SK-N-SH treated with all-trans-retinoic acid at 6 μM for 48 hours (cell line): Measurements from ENCODE around the gene LCN12.

ENCODE experiments used
- ATAC-seq: fragments of 200-7000 bp; cut with Tn5 transposase; 3 replicates; pipeline ENCODE4 v1.9.1; 2020; ENCODE audit warnings: mild to moderate bottlenecking, moderate library complexity
- ARNTL ChIP-seq: fragments of 450-650 bp; formaldehyde crosslinking; IDR thresholded peaks from 2 replicates; pipeline ENCODE4 v1.5.0; 2020; ENCODE audit warnings: low read depth, mild to moderate bottlenecking, moderate library complexity, borderline replicate concordance
- BACH2 ChIP-seq: fragments of 250-450 bp; sonication (Bioruptor Pico); IDR thresholded peaks from 2 replicates; pipeline ENCODE4 v1.9.0; 2021; ENCODE audit warnings: mild to moderate bottlenecking, borderline replicate concordance
- CREB5 ChIP-seq: fragments of 250-450 bp; sonication (Bioruptor Pico); IDR thresholded peaks from 2 replicates; pipeline ENCODE4 v1.5.1; 2020; ENCODE audit warnings: low read depth, mild to moderate bottlenecking, moderate library complexity
- ESRRG ChIP-seq: fragments of 250-450 bp; sonication (Bioruptor Pico); IDR thresholded peaks from 2 replicates; pipeline ENCODE4 v1.6.1; 2021; ENCODE audit warnings: mild to moderate bottlenecking
- GLIS3 ChIP-seq: fragments of 250-450 bp; sonication (Bioruptor Pico); IDR thresholded peaks from 2 replicates; pipeline ENCODE4 v1.5.0; 2020; ENCODE audit warnings: mild to moderate bottlenecking, moderate library complexity
- ISL1 ChIP-seq: fragments of 250-450 bp; sonication (Bioruptor Pico); IDR thresholded peaks from 2 replicates; pipeline ENCODE4 v2.1.2; 2022; ENCODE audit warnings: mild to moderate bottlenecking, moderate library complexity
- PATZ1 ChIP-seq: fragments of 250-450 bp; sonication (Bioruptor Pico); IDR thresholded peaks from 2 replicates; pipeline ENCODE4 v1.8.0; 2020; ENCODE audit warnings: mild to moderate bottlenecking, moderate library complexity, borderline replicate concordance
- PPARA ChIP-seq: fragments of 250-450 bp; sonication (Bioruptor Pico); IDR thresholded peaks from 2 replicates; pipeline ENCODE4 v1.5.0; 2020; ENCODE audit warnings: mild to moderate bottlenecking, borderline replicate concordance
- RARB ChIP-seq: fragments of 250-450 bp; sonication (Bioruptor Pico); IDR thresholded peaks from 2 replicates; pipeline ENCODE4 v1.8.0; 2021; ENCODE audit warnings: mild to moderate bottlenecking, moderate library complexity
- SNAI2 ChIP-seq: fragments of 250-450 bp; sonication (Bioruptor Pico); IDR thresholded peaks from 2 replicates; pipeline ENCODE4 v1.5.0; 2020; ENCODE audit warnings: mild to moderate bottlenecking, moderate library complexity
- TCF4 ChIP-seq: fragments of 250-450 bp; sonication (Bioruptor Pico); IDR thresholded peaks from 2 replicates; pipeline ENCODE4 v1.8.0; 2021; ENCODE audit warnings: mild to moderate bottlenecking, moderate library complexity, borderline replicate concordance
- TOX ChIP-seq: fragments of 250-450 bp; sonication (Bioruptor Pico); IDR thresholded peaks from 2 replicates; pipeline ENCODE4 v1.8.0; 2021; ENCODE audit warnings: mild to moderate bottlenecking, moderate library complexity, borderline replicate concordance
- TSHZ2 ChIP-seq: fragments of 250-450 bp; sonication (Bioruptor Pico); IDR thresholded peaks from 2 replicates; pipeline ENCODE4 v1.5.0; 2020; ENCODE audit warnings: mild to moderate bottlenecking, moderate library complexity
- ZC3H10 ChIP-seq: fragments of 250-450 bp; sonication (Bioruptor Pico); IDR thresholded peaks from 2 replicates; pipeline ENCODE4 v1.5.1; 2021; ENCODE audit warnings: mild to moderate bottlenecking, moderate library complexity
- ZFP3 ChIP-seq: fragments of 250-450 bp; sonication (Bioruptor Pico); IDR thresholded peaks from 2 replicates; pipeline ENCODE4 v1.5.0; 2020; ENCODE audit warnings: mild to moderate bottlenecking, moderate library complexity
- ZFP30 ChIP-seq: fragments of 450-650 bp; formaldehyde crosslinking; IDR thresholded peaks from 2 replicates; pipeline ENCODE4 v1.5.0; 2022; ENCODE audit warnings: mild to moderate bottlenecking, moderate library complexity
- ZNF8 ChIP-seq: fragments of 450-650 bp; formaldehyde crosslinking; IDR thresholded peaks from 2 replicates; pipeline ENCODE4 v1.5.0; 2020; ENCODE audit warnings: mild to moderate bottlenecking, moderate library complexity
- TF ChIP-seq, protein P1 (sequence below): fragments of 250-450 bp; sonication (Bioruptor Pico); IDR thresholded peaks from 2 replicates; pipeline ENCODE4 v1.5.1; 2021; ENCODE audit warnings: mild to moderate bottlenecking, moderate library complexity

The LCN12 gene

DNA sequence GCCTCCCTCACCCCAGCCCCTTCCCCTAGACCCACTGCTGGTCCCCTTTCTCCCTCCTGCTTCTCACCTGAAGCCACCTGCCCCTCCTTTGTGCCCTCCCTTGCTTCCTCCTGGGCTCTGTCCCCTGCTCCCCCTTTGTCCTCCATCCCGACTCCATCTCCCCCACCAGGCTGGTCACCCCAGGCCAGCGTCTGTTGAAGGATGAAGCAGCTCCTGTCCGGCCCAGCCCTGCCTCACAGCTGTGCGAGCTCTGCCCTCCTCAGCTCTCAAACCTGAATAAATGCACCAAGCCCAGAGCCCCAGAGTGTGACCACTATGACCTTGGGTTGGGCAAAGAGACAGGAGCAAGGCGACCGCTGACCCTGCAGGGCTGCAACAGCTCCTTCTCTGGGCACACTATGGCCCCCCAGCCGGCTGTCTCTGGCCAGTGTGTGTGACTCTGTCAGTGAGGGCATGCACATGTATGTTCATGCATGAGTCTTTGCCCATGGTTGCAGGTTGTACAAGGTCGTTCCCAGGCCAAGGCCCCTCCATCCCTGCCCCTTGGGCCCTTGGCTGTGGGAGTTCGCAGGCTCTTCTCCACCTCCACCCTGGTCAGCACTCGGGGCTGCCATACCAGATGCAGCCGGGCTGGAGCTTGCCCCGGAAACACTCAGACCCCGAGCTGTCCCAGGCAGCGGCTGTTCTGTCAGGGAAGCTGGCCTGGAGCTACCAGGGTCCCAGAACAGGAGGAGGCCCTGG, 3.3 kb downstream of the LCN12 start (continued):
- TF ChIP-seq PATZ1 (CRISPR knock-in tag): no peak
- TF ChIP-seq, protein P1, sequence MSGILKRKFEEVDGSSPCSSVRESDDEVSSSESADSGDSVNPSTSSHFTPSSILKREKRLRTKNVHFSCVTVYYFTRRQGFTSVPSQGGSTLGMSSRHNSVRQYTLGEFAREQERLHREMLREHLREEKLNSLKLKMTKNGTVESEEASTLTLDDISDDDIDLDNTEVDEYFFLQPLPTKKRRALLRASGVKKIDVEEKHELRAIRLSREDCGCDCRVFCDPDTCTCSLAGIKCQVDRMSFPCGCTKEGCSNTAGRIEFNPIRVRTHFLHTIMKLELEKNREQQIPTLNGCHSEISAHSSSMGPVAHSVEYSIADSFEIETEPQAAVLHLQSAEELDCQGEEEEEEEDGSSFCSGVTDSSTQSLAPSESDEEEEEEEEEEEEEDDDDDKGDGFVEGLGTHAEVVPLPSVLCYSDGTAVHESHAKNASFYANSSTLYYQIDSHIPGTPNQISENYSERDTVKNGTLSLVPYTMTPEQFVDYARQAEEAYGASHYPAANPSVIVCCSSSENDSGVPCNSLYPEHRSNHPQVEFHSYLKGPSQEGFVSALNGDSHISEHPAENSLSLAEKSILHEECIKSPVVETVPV (CRISPR knock-in tag): no peak

GRCh38 chr9:136955943-136956335, 3.9 kb downstream of the LCN12 start:
- no peak for ATAC-seq
- TF ChIP-seq ZC3H10 (CRISPR knock-in tag): no peak
- TF ChIP-seq GLIS3 (CRISPR knock-in tag): no peak
- TF ChIP-seq PPARA: no peak
- TF ChIP-seq ZFP3 (CRISPR knock-in tag): no peak
- TF ChIP-seq ZNF8 (CRISPR knock-in tag): no peak
- no peak for TF ChIP-seq PATZ1 (CRISPR knock-in tag)
- no peak for TF ChIP-seq SNAI2 (CRISPR knock-in tag)
- no peak for TF ChIP-seq TOX (CRISPR knock-in tag)
- no peak for TF ChIP-seq TSHZ2 (CRISPR knock-in tag)
- no peak for TF ChIP-seq TCF4 (CRISPR knock-in tag)
- TF ChIP-seq ESRRG (CRISPR knock-in tag): no peak
- no peak for TF ChIP-seq ARNTL
- TF ChIP-seq ZFP30 (CRISPR knock-in tag): no peak
- no peak for TF ChIP-seq ISL1 (CRISPR knock-in tag)
- TF ChIP-seq CREB5 (CRISPR knock-in tag): no peak
- TF ChIP-seq, all 23 proteins: peak for 0

DNA sequence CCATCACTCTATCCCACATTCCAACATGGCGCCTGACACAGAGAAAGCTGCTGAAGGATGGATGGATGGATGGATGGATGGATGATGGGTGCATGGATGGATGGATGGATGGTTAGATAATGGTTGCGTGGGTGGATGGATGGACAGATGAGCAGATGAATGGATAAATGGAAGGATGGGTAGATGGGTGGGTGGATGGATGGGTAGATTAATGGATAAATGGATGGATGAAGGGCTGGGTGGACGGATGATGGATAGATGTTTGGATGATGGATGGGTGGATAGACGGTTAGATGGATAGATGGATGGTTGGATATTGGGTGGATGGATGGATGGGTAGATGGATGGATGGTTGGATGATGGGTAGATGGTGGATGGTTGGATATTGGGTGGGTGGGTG, 4.5 kb downstream of the LCN12 start:
- no peak for ATAC-seq
- no peak for TF ChIP-seq ZFP30 (CRISPR knock-in tag)
- no peak for TF ChIP-seq SNAI2 (CRISPR knock-in tag)
- TF ChIP-seq ZC3H10 (CRISPR knock-in tag): no peak
- no peak for TF ChIP-seq RARB

DNA sequence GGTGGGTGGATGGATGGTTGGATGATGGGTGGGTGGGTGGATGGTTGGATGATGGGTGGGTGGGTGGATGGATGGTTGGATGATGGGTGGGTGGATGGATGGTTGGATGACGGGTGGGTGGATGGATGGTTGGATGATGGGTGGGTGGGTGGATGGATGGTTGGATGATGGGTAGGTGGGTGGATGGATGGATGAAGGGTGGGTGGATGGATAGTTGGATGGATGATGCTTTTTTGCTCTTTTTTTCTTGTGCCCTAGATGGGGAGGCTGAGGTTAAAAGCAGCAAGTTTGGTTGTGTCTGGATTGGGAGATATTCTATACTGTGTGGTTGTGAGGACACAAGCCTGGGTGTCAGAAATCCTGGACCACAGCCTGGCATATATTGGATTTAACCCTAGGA, 5.4 kb downstream of the LCN12 start:
- TF ChIP-seq ZNF8 (CRISPR knock-in tag) (no peak), BACH2 (no peak), ESRRG (CRISPR knock-in tag) (no peak), ZC3H10 (CRISPR knock-in tag) (no peak), PATZ1 (CRISPR knock-in tag) (no peak), ISL1 (CRISPR knock-in tag) (no peak)
- ATAC-seq: no peak
